Calu3 (cell line): ENCODE measurements around the gene TMPRSS11B. TPM values are rescaled to one million over a fixed set of nuclear protein-coding genes. Genes with fewer than 3 reads are reported as not detected.

Source experiments
- BruUV-seq: library from RNA; stranded (reverse); fragments of 400-500 nt; replicated peaks from 2 replicates; lab custom pipeline; 2021; lab: Mats Ljungman, UMichigan
- CTCF ChIA-PET: fragments of 300-600 bp; sonication (Branson Sonifier 250); formaldehyde crosslinking; loops from one replicate; lab custom pipeline; 2022; ENCODE audit warnings: antibody characterized with exemption; lab: Charles Lee
- DNase-seq: peaks from one replicate; pipeline ENCODE4 v3.0.0; 2022
- H3K27ac Mint-ChIP-seq: one replicate; pipeline ENCODE4 v1.8.0; 2022; ENCODE audit warnings: mixed read lengths; ENCODE audit not compliant: unreplicated experiment
- H3K27me3 Mint-ChIP-seq: one replicate; pipeline ENCODE4 v1.8.0; 2022; ENCODE audit warnings: mixed read lengths; ENCODE audit not compliant: unreplicated experiment
- H3K36me3 Mint-ChIP-seq: one replicate; pipeline ENCODE4 v1.8.0; 2022; ENCODE audit warnings: mild to moderate bottlenecking, moderate library complexity, mixed read lengths; ENCODE audit not compliant: insufficient read depth, unreplicated experiment
- H3K4me1 Mint-ChIP-seq: one replicate; pipeline ENCODE4 v1.8.0; 2022; ENCODE audit warnings: mild to moderate bottlenecking, low read depth, mixed read lengths; ENCODE audit not compliant: unreplicated experiment
- H3K4me3 Mint-ChIP-seq: one replicate; pipeline ENCODE4 v1.8.0; 2022; ENCODE audit warnings: mild to moderate bottlenecking, low read depth, moderate library complexity, mixed read lengths; ENCODE audit not compliant: unreplicated experiment
- H3K9me3 Mint-ChIP-seq: one replicate; pipeline ENCODE4 v1.8.0; 2022; ENCODE audit warnings: low read depth, mixed read lengths; ENCODE audit not compliant: unreplicated experiment
- CTCF ChIP-seq: fragments of 200-600 bp; IDR thresholded peaks from one replicate; pipeline ENCODE4 v1.8.0; 2022; ENCODE audit warnings: antibody characterized with exemption; ENCODE audit not compliant: unreplicated experiment
- intact Hi-C: fragments of 100-400 bp; cut with micrococcal nuclease; formaldehyde crosslinking; loops from one replicate; pipeline ENCODE4 v1.10.0; 2022; ENCODE audit not compliant: unreplicated experiment
- total RNA-seq: library from RNA; stranded (reverse); gene quantifications from 2 replicates; pipeline ENCODE4 v1.2.3, GENCODE V29; 2022

TMPRSS11B gene
- total RNA-seq, 1 experiment from 2014 or later: not detected

- Mint-ChIP-seq H3K4me1 (no peaks in the 10 kb centered on the region), H3K36me3 (no peaks in the 10 kb centered on the region), H3K4me3 (no peak overlapping the region), H3K27ac (no peak overlapping the region), H3K9me3 (no peaks in the 10 kb centered on the region), H3K27me3 (no peaks in the 10 kb centered on the region)
- CTCF ChIA-PET: no interaction called here
- TF ChIP-seq CTCF: no peak
- no peak for DNase-seq
- intact Hi-C loops: no loop called here
- no TSS peak for BruUV-seq
Observed at GRCh38 chr4:68250151-68250930, 4.8 kb upstream of the TMPRSS11B start.

GRCh38 chr4:68249434-68249833 lies 3.9 kb upstream of the TMPRSS11B start:
- no peaks in the 10 kb centered on the region for H3K9me3 Mint-ChIP-seq
- H3K27ac Mint-ChIP-seq: no peak overlapping the region
- DNase-seq: no peak
- CTCF ChIA-PET: no interaction called here
- H3K4me3 Mint-ChIP-seq: no peak overlapping the region
- no peaks in the 10 kb centered on the region for H3K4me1 Mint-ChIP-seq
- TF ChIP-seq CTCF: no peak
- intact Hi-C loops: no loop called here
- no peaks in the 10 kb centered on the region for H3K27me3 Mint-ChIP-seq
- H3K36me3 Mint-ChIP-seq: no peaks in the 10 kb centered on the region
- no TSS peak for BruUV-seq

GRCh38 chr4:68240620-68241019 lies 4.9 kb downstream of the TMPRSS11B start:
- Mint-ChIP-seq H3K4me3 (no peak overlapping the region), H3K27ac (no peak overlapping the region), H3K36me3 (no peaks in the 10 kb centered on the region), H3K4me1 (no peaks in the 10 kb centered on the region), H3K9me3 (no peaks in the 10 kb centered on the region), H3K27me3 (no peaks in the 10 kb centered on the region)
- no peak for DNase-seq
- no TSS peak for BruUV-seq
- CTCF ChIA-PET: no interaction called here
- no peak for TF ChIP-seq CTCF
- intact Hi-C loops: no loop called here

- no peak for TF ChIP-seq CTCF
- no peak overlapping the region for H3K27ac Mint-ChIP-seq
- H3K4me1 Mint-ChIP-seq: no peaks in the 10 kb centered on the region
- no peaks in the 10 kb centered on the region for H3K36me3 Mint-ChIP-seq
- no peak for DNase-seq
- H3K27me3 Mint-ChIP-seq: no peaks in the 10 kb centered on the region
- BruUV-seq: no TSS peak
- intact Hi-C loops: no loop called here
- CTCF ChIA-PET: no interaction called here
- H3K9me3 Mint-ChIP-seq: peaks cover 6% of the 10 kb centered on the region
- no peak overlapping the region for H3K4me3 Mint-ChIP-seq
Observed at GRCh38 chr4:68228568-68228967, 16.9 kb downstream of the TMPRSS11B start.
